HEK293T (cell line): Measurements from ENCODE around the gene NRG2.

Source experiments
- FOXK2 ChIP-seq: fragments of 450-650 bp; IDR thresholded peaks from 2 replicates; pipeline ENCODE4 v1.6.1; 2016; ENCODE audit warnings: mild to moderate bottlenecking
- FOXM1 ChIP-seq: fragments of 450-650 bp; IDR thresholded peaks from 2 replicates; pipeline ENCODE4 v1.6.1; 2017; ENCODE audit warnings: mild to moderate bottlenecking, borderline replicate concordance
- NFRKB ChIP-seq: fragments of 450-650 bp; IDR thresholded peaks from 2 replicates; pipeline ENCODE4 v1.6.1; 2016; ENCODE audit warnings: mild to moderate bottlenecking, moderate library complexity

- no peak for TF ChIP-seq NFRKB
- no peak for TF ChIP-seq FOXK2
- no peak for TF ChIP-seq FOXM1
Observed at GRCh38 chr5:139910036-139910435, 133.1 kb downstream of the NRG2 start.
